H9 (cell line): ENCODE measurements around the gene FEN1. TPM values are rescaled to one million over a fixed set of nuclear protein-coding genes. Genes with fewer than 3 reads are reported as not detected.
A peak's percentile ranks its signal among the peaks of the same experiment; 100 is the strongest.

ENCODE experiments used
- DNase-seq: peaks from one replicate; pipeline ENCODE4 v3.0.0-alpha.2; 2017
- H2AFZ ChIP-seq: one replicate; pipeline ENCODE4 v1.6.1; 2013; ENCODE audit warnings: mild to moderate bottlenecking, low read length, control low read depth, moderate library complexity
- H2AK5ac ChIP-seq: 2 replicates; pipeline ENCODE4 v1.6.1; 2013; ENCODE audit warnings: low read length, control low read depth, mixed read lengths; ENCODE audit not compliant: insufficient read length
- H2BK120ac ChIP-seq: one replicate; pipeline ENCODE4 v1.6.1; 2013; ENCODE audit warnings: low read depth, mild to moderate bottlenecking, low read length, control low read depth, inconsistent platforms; ENCODE audit not compliant: poor library complexity, severe bottlenecking
- H2BK12ac ChIP-seq: 2 replicates; pipeline ENCODE4 v1.6.1; 2013; ENCODE audit warnings: low read length, control low read depth, mixed read lengths, low read depth; ENCODE audit not compliant: insufficient read length
- H2BK15ac ChIP-seq: 2 replicates; pipeline ENCODE4 v1.6.1; 2013; ENCODE audit warnings: low read depth, low read length, control low read depth
- H2BK20ac ChIP-seq: one replicate; pipeline ENCODE4 v1.6.1; 2013; ENCODE audit warnings: low read depth, mild to moderate bottlenecking, low read length, control low read depth, inconsistent platforms; ENCODE audit not compliant: poor library complexity, severe bottlenecking
- H2BK5ac ChIP-seq: 2 replicates; pipeline ENCODE4 v1.6.1; 2013; ENCODE audit warnings: low read length, control low read depth, mixed read lengths; ENCODE audit not compliant: insufficient read length
- H3K14ac ChIP-seq: 2 replicates; pipeline ENCODE4 v1.6.1; 2013; ENCODE audit warnings: low read length, control low read depth; ENCODE audit not compliant: insufficient read depth
- H3K18ac ChIP-seq: 2 replicates; pipeline ENCODE4 v1.6.1; 2013; ENCODE audit warnings: low read depth, mild to moderate bottlenecking, mixed read lengths, low read length, control low read depth; ENCODE audit not compliant: insufficient read length
- H3K23ac ChIP-seq: 2 replicates; pipeline ENCODE4 v1.6.1; 2013; ENCODE audit warnings: low read length, control low read depth, mixed read lengths, low read depth; ENCODE audit not compliant: insufficient read length
- H3K23me2 ChIP-seq: 2 replicates; pipeline ENCODE4 v1.6.1; 2013; ENCODE audit warnings: low read depth, mild to moderate bottlenecking, mixed read lengths, low read length, control low read depth; ENCODE audit not compliant: insufficient read length, poor library complexity, severe bottlenecking
- H3K27ac ChIP-seq: 2 replicates; pipeline ENCODE4 v1.5.1; 2013; ENCODE audit warnings: low read length, control low read depth, mixed read lengths, low read depth; ENCODE audit not compliant: insufficient read length
- H3K27me3 ChIP-seq: 2 replicates; pipeline ENCODE4 v1.6.1; 2013; ENCODE audit warnings: low read length, control low read depth, inconsistent platforms; ENCODE audit not compliant: insufficient read depth
- H3K4ac ChIP-seq: 2 replicates; pipeline ENCODE4 v1.6.1; 2013; ENCODE audit warnings: low read depth, mild to moderate bottlenecking, control low read depth, inconsistent platforms, low read length, moderate library complexity
- H3K4me1 ChIP-seq: 2 replicates; pipeline ENCODE4 v1.6.1; 2013; ENCODE audit warnings: low read length, control low read depth, inconsistent platforms; ENCODE audit not compliant: insufficient read depth
- H3K4me2 ChIP-seq: 2 replicates; pipeline ENCODE4 v1.6.1; 2013; ENCODE audit warnings: low read length, control low read depth, mixed read lengths; ENCODE audit not compliant: insufficient read length, insufficient read depth
- H3K56ac ChIP-seq: 2 replicates; pipeline ENCODE4 v1.6.1; 2013; ENCODE audit warnings: low read depth, mild to moderate bottlenecking, mixed read lengths, low read length, control low read depth; ENCODE audit not compliant: insufficient read length
- H3K79me1 ChIP-seq: 2 replicates; pipeline ENCODE4 v1.6.1; 2013; ENCODE audit warnings: low read depth, mild to moderate bottlenecking, moderate library complexity, low read length, control low read depth, inconsistent platforms; ENCODE audit not compliant: insufficient read depth, poor library complexity, severe bottlenecking
- H3K79me2 ChIP-seq: 2 replicates; pipeline ENCODE4 v1.6.1; 2013; ENCODE audit warnings: low read length, control low read depth, inconsistent platforms; ENCODE audit not compliant: insufficient read depth
- H3K9ac ChIP-seq: 2 replicates; pipeline ENCODE4 v1.6.1; 2013; ENCODE audit warnings: low read length, control low read depth, mixed read lengths; ENCODE audit not compliant: insufficient read length; ENCODE audit errors: extremely low read depth
- H3K9me3 ChIP-seq: one replicate; pipeline ENCODE4 v1.6.1; 2013; ENCODE audit warnings: low read depth, low read length, inconsistent platforms; ENCODE audit not compliant: control insufficient read depth
- H3T11ph ChIP-seq: one replicate; pipeline ENCODE4 v1.6.1; 2013; ENCODE audit warnings: mild to moderate bottlenecking, low read length, control low read depth, inconsistent platforms
- H4K20me1 ChIP-seq: one replicate; pipeline ENCODE4 v1.6.1; 2013; ENCODE audit not compliant: control insufficient read depth, insufficient read length, insufficient read depth
- H4K5ac ChIP-seq: 2 replicates; pipeline ENCODE4 v1.6.1; 2013; ENCODE audit warnings: low read depth, mild to moderate bottlenecking, mixed read lengths, low read length, control low read depth; ENCODE audit not compliant: insufficient read length
- H4K8ac ChIP-seq: replicated peaks from 2 replicates; pipeline ENCODE4 v1.6.1; 2013; ENCODE audit warnings: low read length, control low read depth, mixed read lengths, low read depth; ENCODE audit not compliant: insufficient read length
- H4K91ac ChIP-seq: 2 replicates; pipeline ENCODE4 v1.6.1; 2013; ENCODE audit warnings: low read depth, mild to moderate bottlenecking, moderate library complexity, mixed read lengths, low read length, control low read depth; ENCODE audit not compliant: insufficient read length
- H3K27ac Mint-ChIP-seq, 3 experiments: 2 replicates in 2 of 3; 3 replicates in 1 of 3; pipeline ENCODE4 v1.8.0; 2020 to 2021; ENCODE audit warnings: mixed read lengths in 3 of 3, mild to moderate bottlenecking in 1 of 3, moderate library complexity in 1 of 3
- H3K27me3 Mint-ChIP-seq: 2 replicates; pipeline ENCODE4 v1.8.0; 2021; ENCODE audit warnings: low read depth, mild to moderate bottlenecking, moderate library complexity, mixed read lengths
- H3K36me3 Mint-ChIP-seq, 3 experiments: 2 replicates in 2 of 3; 3 replicates in 1 of 3; pipeline ENCODE4 v1.8.0; 2020 to 2021; ENCODE audit warnings: low read depth in 3 of 3, mixed read lengths in 3 of 3; ENCODE audit not compliant: insufficient read depth in 1 of 3
- H3K4me1 Mint-ChIP-seq, 2 experiments: 2 replicates each; pipeline ENCODE4 v1.8.0; 2020; ENCODE audit warnings: mixed read lengths in 2 of 2
- H3K4me3 Mint-ChIP-seq, 2 experiments: 2 replicates in 1 of 2; 3 replicates in 1 of 2; pipeline ENCODE4 v1.8.0; 2020 to 2021; ENCODE audit warnings: mild to moderate bottlenecking in 2 of 2, mixed read lengths in 2 of 2, moderate library complexity in 1 of 2
- H3K9me3 Mint-ChIP-seq, 2 experiments: 2 replicates in 1 of 2; 3 replicates in 1 of 2; pipeline ENCODE4 v1.8.0; 2020; ENCODE audit warnings: mild to moderate bottlenecking in 2 of 2, mixed read lengths in 2 of 2, moderate library complexity in 1 of 2
- CTCF ChIP-seq: fragments of 200-600 bp; sonication (generic); conservative IDR thresholded peaks from 3 replicates; pipeline ENCODE4 v1.8.0; 2021; ENCODE audit warnings: antibody characterized with exemption, mild to moderate bottlenecking
- WGBS: extraction: QIAGEN DNeasy Blood & Tissue Kit; methylation state at CpG from one replicate; pipeline ENCODE4 v1.1.7; 2013; ENCODE audit warnings: missing lambda C conversion rate, low lambda C conversion rate, mixed read lengths; ENCODE audit not compliant: insufficient read length; ENCODE audit errors: extremely low coverage; 5-methylcytosine and 5-hydroxymethylcytosine counted together
- total RNA-seq: library from RNA; stranded (reverse); gene quantifications from 2 replicates; pipeline ENCODE4 v1.2.1, GENCODE V29; 2021

Gene FEN1
- total RNA-seq, 1 experiment from 2014 or later = 114 TPM

- peaks cover 5% of the 10 kb centered on the region; the same call in 1 of the 2 replicates for H3K79me2 ChIP-seq
- Mint-ChIP-seq H3K27me3 (no peaks in the 10 kb centered on the region), H3K36me3 (peaks cover 38 to 44% (median 42%) of the 10 kb centered on the region in 3 experiments; a peak in 6 of 7 replicates), H3K9me3 (peaks cover 0 to 2% of the 10 kb centered on the region in 2 experiments; a peak in 2 of 5 replicates), H3K27ac (peak overlapping the region; percentile 100), H3K4me3 (peak overlapping the region; percentile 94 to 99), H3K4me1 (peaks cover 18 to 19% of the 10 kb centered on the region in 2 experiments)
- H2AFZ ChIP-seq = no peak overlapping the region
- H3K14ac ChIP-seq = peak overlapping the region; percentile 88
- H3K4me2 ChIP-seq = peak overlapping the region; percentile 58
- peak overlapping the region; percentile 92 for H3K18ac ChIP-seq
- H4K8ac ChIP-seq = no peak overlapping the region
- no peaks in the 10 kb centered on the region for H3K79me1 ChIP-seq
- WGBS = no CpG with 5 or more reads among the region's 66 CpGs
- no peak overlapping the region for H4K5ac ChIP-seq
- peaks cover 8% of the 10 kb centered on the region for H3K4me1 ChIP-seq
- H2BK12ac ChIP-seq = peak overlapping the region; percentile 10
- H3K27ac ChIP-seq = peak overlapping the region; percentile 76
- no peak overlapping the region for H2AK5ac ChIP-seq
- no peak overlapping the region for H4K91ac ChIP-seq
- H3K4ac ChIP-seq = no peak overlapping the region; the same call in 1 of the 2 replicates
- DNase-seq = peak; percentile 99
- H3K9ac ChIP-seq = peak overlapping the region; percentile 89
- no peak overlapping the region for H2BK20ac ChIP-seq
- peak overlapping the region; percentile 24 for H3T11ph ChIP-seq
- no peaks in the 10 kb centered on the region for H4K20me1 ChIP-seq
- H2BK120ac ChIP-seq = no peak overlapping the region
- H3K27me3 ChIP-seq = no peaks in the 10 kb centered on the region
- H3K9me3 ChIP-seq = no peaks in the 10 kb centered on the region
- H2BK5ac ChIP-seq = peak overlapping the region; percentile 23
- no peak overlapping the region for H2BK15ac ChIP-seq
- no peak overlapping the region for H3K23ac ChIP-seq
- no peak overlapping the region for H3K56ac ChIP-seq
- peaks cover 6% of the 10 kb centered on the region for H3K23me2 ChIP-seq
- no peak for TF ChIP-seq CTCF
Observed at GRCh38 chr11:61814958-61815789, 22.5 kb downstream of the FEN1 start.
